ENCODE results near the gene MBD5. TPM values are rescaled to one million over a fixed set of nuclear protein-coding genes. Genes with fewer than 3 reads are reported as not detected.

Gene MBD5
- total RNA-seq, 1 donor from 2014 or later, result 59.1 TPM

- no peak for DNase-seq
Measured at GRCh38 chr2:148553332-148553887, 532.5 kb downstream of the MBD5 start.

- DNase-seq, result no peak
Measured at GRCh38 chr2:148554459-148555247, 533.8 kb downstream of the MBD5 start.

- no peak for DNase-seq
Measured at GRCh38 chr2:148555622-148556294, 534.9 kb downstream of the MBD5 start.

- DNase-seq, result no peak
Measured at GRCh38 chr2:148557844-148558436, 537.0 kb downstream of the MBD5 start.

- no peak for DNase-seq
Measured at GRCh38 chr2:148560496-148560895, 539.6 kb downstream of the MBD5 start.

- no peak for DNase-seq
Measured at GRCh38 chr2:148561389-148561788, 540.5 kb downstream of the MBD5 start.

- no peak for DNase-seq
Measured at GRCh38 chr2:148565272-148565894, 544.5 kb downstream of the MBD5 start.

Small RNAs within 50 kb of the gene (small RNA-seq; reads per million reads assigned to genes)
- gene RF00554, result not detected

Other genes with a start within 250 kb of the MBD5 start
- 125 TPM for gene ACVR2A, start 176.1 kb upstream of the MBD5 start, total RNA-seq
- 95.5 TPM for gene ORC4, start 354 bp upstream of the MBD5 start, total RNA-seq